Activated naive CD4-positive, alpha-beta T cell treated with anti-CD3 and anti-CD28 coated beads, Interleukin-2, amount 50 U/mL, for 24 hours (primary cell): ENCODE results near the gene KAZN.

Experiments
- H3K27ac Mint-ChIP-seq: one replicate; pipeline ENCODE4 v1.8.0; 2021; ENCODE audit warnings: mild to moderate bottlenecking, mixed read lengths
- H3K27me3 Mint-ChIP-seq: one replicate; pipeline ENCODE4 v1.8.0; 2021; ENCODE audit warnings: mixed read lengths
- H3K36me3 Mint-ChIP-seq: one replicate; pipeline ENCODE4 v1.8.0; 2021; ENCODE audit warnings: mixed read lengths
- H3K4me1 Mint-ChIP-seq: one replicate; pipeline ENCODE4 v1.8.0; 2021; ENCODE audit warnings: mixed read lengths
- H3K4me3 Mint-ChIP-seq: one replicate; pipeline ENCODE4 v1.8.0; 2021; ENCODE audit warnings: mild to moderate bottlenecking, mixed read lengths
- H3K9me3 Mint-ChIP-seq: one replicate; pipeline ENCODE4 v1.8.0; 2021; ENCODE audit warnings: mixed read lengths

The KAZN gene

GRCh38 chr1:14989931-14990728 lies 391.6 kb downstream of the KAZN start:
- Mint-ChIP-seq H3K4me3 (no peak overlapping the region), H3K27ac (no peak overlapping the region), H3K9me3 (no peaks in the 10 kb centered on the region), H3K36me3 (no peaks in the 10 kb centered on the region), H3K27me3 (no peaks in the 10 kb centered on the region), H3K4me1 (no peaks in the 10 kb centered on the region)

- Mint-ChIP-seq H3K27me3 (no peaks in the 10 kb centered on the region), H3K4me1 (no peaks in the 10 kb centered on the region), H3K9me3 (no peaks in the 10 kb centered on the region), H3K36me3 (no peaks in the 10 kb centered on the region), H3K4me3 (no peak overlapping the region), H3K27ac (no peak overlapping the region)
These were observed 394.9 kb downstream of the KAZN start for GRCh38 chr1:14993414-14993813.

GRCh38 chr1:14994148-14994547 lies 395.7 kb downstream of the KAZN start:
- Mint-ChIP-seq H3K4me1 (no peaks in the 10 kb centered on the region), H3K27me3 (no peaks in the 10 kb centered on the region), H3K4me3 (no peak overlapping the region), H3K36me3 (no peaks in the 10 kb centered on the region), H3K27ac (no peak overlapping the region), H3K9me3 (no peaks in the 10 kb centered on the region)

- Mint-ChIP-seq H3K27ac (no peak overlapping the region), H3K36me3 (no peaks in the 10 kb centered on the region), H3K4me1 (no peaks in the 10 kb centered on the region), H3K9me3 (no peaks in the 10 kb centered on the region), H3K4me3 (no peak overlapping the region), H3K27me3 (no peaks in the 10 kb centered on the region)
These were observed 396.5 kb downstream of the KAZN start for GRCh38 chr1:14994841-14995437.

- H3K27me3 Mint-ChIP-seq = no peaks in the 10 kb centered on the region
- no peaks in the 10 kb centered on the region for H3K4me1 Mint-ChIP-seq
- no peak overlapping the region for H3K27ac Mint-ChIP-seq
- no peak overlapping the region for H3K4me3 Mint-ChIP-seq
- H3K36me3 Mint-ChIP-seq = no peaks in the 10 kb centered on the region
- no peaks in the 10 kb centered on the region for H3K9me3 Mint-ChIP-seq
These were observed 397.9 kb downstream of the KAZN start for GRCh38 chr1:14996133-14997050.

- Mint-ChIP-seq H3K27ac (no peak overlapping the region), H3K27me3 (no peaks in the 10 kb centered on the region), H3K36me3 (no peaks in the 10 kb centered on the region), H3K9me3 (no peaks in the 10 kb centered on the region), H3K4me3 (no peak overlapping the region), H3K4me1 (no peaks in the 10 kb centered on the region)
These were observed 399.3 kb downstream of the KAZN start for GRCh38 chr1:14997646-14998276.

- H3K27ac Mint-ChIP-seq = no peak overlapping the region
- no peak overlapping the region for H3K4me3 Mint-ChIP-seq
- H3K4me1 Mint-ChIP-seq = no peaks in the 10 kb centered on the region
- no peaks in the 10 kb centered on the region for H3K36me3 Mint-ChIP-seq
- no peaks in the 10 kb centered on the region for H3K27me3 Mint-ChIP-seq
- no peaks in the 10 kb centered on the region for H3K9me3 Mint-ChIP-seq
These were observed 401.0 kb downstream of the KAZN start for GRCh38 chr1:14999441-14999840.

- Mint-ChIP-seq H3K36me3 (no peaks in the 10 kb centered on the region), H3K27me3 (no peaks in the 10 kb centered on the region), H3K4me1 (no peaks in the 10 kb centered on the region), H3K9me3 (no peaks in the 10 kb centered on the region), H3K4me3 (no peak overlapping the region), H3K27ac (peak overlapping the region; percentile 79)
These were observed 401.5 kb downstream of the KAZN start for GRCh38 chr1:15000030-15000429.

GRCh38 chr1:15000671-15001070 lies 402.2 kb downstream of the KAZN start:
- H3K4me1 Mint-ChIP-seq = no peaks in the 10 kb centered on the region
- no peaks in the 10 kb centered on the region for H3K36me3 Mint-ChIP-seq
- H3K27me3 Mint-ChIP-seq = no peaks in the 10 kb centered on the region
- no peak overlapping the region for H3K27ac Mint-ChIP-seq
- H3K9me3 Mint-ChIP-seq = no peaks in the 10 kb centered on the region
- no peak overlapping the region for H3K4me3 Mint-ChIP-seq

GRCh38 chr1:15001317-15001915 lies 402.9 kb downstream of the KAZN start:
- Mint-ChIP-seq H3K27me3 (no peaks in the 10 kb centered on the region), H3K9me3 (no peaks in the 10 kb centered on the region), H3K4me3 (no peak overlapping the region), H3K36me3 (no peaks in the 10 kb centered on the region), H3K27ac (no peak overlapping the region), H3K4me1 (no peaks in the 10 kb centered on the region)

GRCh38 chr1:15002325-15002724 lies 403.8 kb downstream of the KAZN start:
- Mint-ChIP-seq H3K36me3 (no peaks in the 10 kb centered on the region), H3K27me3 (no peaks in the 10 kb centered on the region), H3K4me3 (no peak overlapping the region), H3K27ac (no peak overlapping the region), H3K9me3 (no peaks in the 10 kb centered on the region), H3K4me1 (no peaks in the 10 kb centered on the region)

- no peak overlapping the region for H3K27ac Mint-ChIP-seq
- no peaks in the 10 kb centered on the region for H3K36me3 Mint-ChIP-seq
- H3K4me3 Mint-ChIP-seq = no peak overlapping the region
- no peaks in the 10 kb centered on the region for H3K27me3 Mint-ChIP-seq
- H3K4me1 Mint-ChIP-seq = no peaks in the 10 kb centered on the region
- H3K9me3 Mint-ChIP-seq = no peaks in the 10 kb centered on the region
These were observed 405.9 kb downstream of the KAZN start for GRCh38 chr1:15004396-15004795.

- Mint-ChIP-seq H3K36me3 (no peaks in the 10 kb centered on the region), H3K27me3 (no peaks in the 10 kb centered on the region), H3K4me1 (no peaks in the 10 kb centered on the region), H3K9me3 (no peaks in the 10 kb centered on the region), H3K27ac (no peak overlapping the region), H3K4me3 (no peak overlapping the region)
These were observed 406.6 kb downstream of the KAZN start for GRCh38 chr1:15005116-15005515.

GRCh38 chr1:15007368-15007767 lies 408.9 kb downstream of the KAZN start:
- Mint-ChIP-seq H3K27me3 (peaks cover 2% of the 10 kb centered on the region), H3K4me3 (no peak overlapping the region), H3K9me3 (no peaks in the 10 kb centered on the region), H3K27ac (no peak overlapping the region), H3K36me3 (no peaks in the 10 kb centered on the region), H3K4me1 (no peaks in the 10 kb centered on the region)

GRCh38 chr1:15007842-15008241 lies 409.4 kb downstream of the KAZN start:
- no peaks in the 10 kb centered on the region for H3K9me3 Mint-ChIP-seq
- H3K4me1 Mint-ChIP-seq = no peaks in the 10 kb centered on the region
- peaks cover 2% of the 10 kb centered on the region for H3K27me3 Mint-ChIP-seq
- no peak overlapping the region for H3K4me3 Mint-ChIP-seq
- no peak overlapping the region for H3K27ac Mint-ChIP-seq
- H3K36me3 Mint-ChIP-seq = no peaks in the 10 kb centered on the region
